ENCODE data around the gene GFAP.
A peak's percentile ranks its signal among the peaks of the same experiment; 100 is the strongest.

GFAP gene

GRCh38 chr17:44905006-44906000 lies 10.0 kb downstream of the GFAP start:
- DNase-seq (ENCODE audit: low read depth): no peak
- H3K4me3 ChIP-seq (ENCODE audit: low read depth, low read length): no peak overlapping the region
- no peak for TF ChIP-seq CTCF (conservative IDR thresholded peaks at IDR 0.05; ENCODE audit: low read depth, low read length)

- no peak for DNase-seq (ENCODE audit: low read depth)
- no peak for TF ChIP-seq CTCF (conservative IDR thresholded peaks at IDR 0.05; ENCODE audit: low read depth, low read length)
- H3K4me3 ChIP-seq (ENCODE audit: low read depth, low read length): no peak overlapping the region
Observed at GRCh38 chr17:44904001-44904984, 11.0 kb downstream of the GFAP start.

GRCh38 chr17:44903012-44903685 lies 12.2 kb downstream of the GFAP start:
- no peak overlapping the region for H3K4me3 ChIP-seq (ENCODE audit: low read depth, low read length)
- DNase-seq (ENCODE audit: low read depth): no peak
- TF ChIP-seq CTCF (conservative IDR thresholded peaks at IDR 0.05; ENCODE audit: low read depth, low read length): no peak

GRCh38 chr17:44902135-44902760 lies 13.1 kb downstream of the GFAP start:
- no peak for DNase-seq (ENCODE audit: low read depth)
- TF ChIP-seq CTCF (conservative IDR thresholded peaks at IDR 0.05; ENCODE audit: low read depth, low read length): no peak
- H3K4me3 ChIP-seq (ENCODE audit: low read depth, low read length): no peak overlapping the region

- no peak overlapping the region for H3K4me3 ChIP-seq (ENCODE audit: low read depth, low read length)
- peak; percentile 50 for DNase-seq (ENCODE audit: low read depth)
- peak; percentile 19 for TF ChIP-seq CTCF (conservative IDR thresholded peaks at IDR 0.05; ENCODE audit: low read depth, low read length)
Observed at GRCh38 chr17:44901411-44901921, 13.8 kb downstream of the GFAP start.

- H3K4me3 ChIP-seq (ENCODE audit: low read depth, low read length): no peak overlapping the region
- DNase-seq (ENCODE audit: low read depth): peak; percentile 88
- no peak for TF ChIP-seq CTCF (conservative IDR thresholded peaks at IDR 0.05; ENCODE audit: low read depth, low read length)
Observed at GRCh38 chr17:44900894-44901293, 14.4 kb downstream of the GFAP start.

Measured in choroid plexus epithelial cell (primary cell).